HCT116 (cell line): ENCODE measurements around the gene BAIAP2. TPM values are rescaled to one million over a fixed set of nuclear protein-coding genes. Genes with fewer than 3 reads are reported as not detected.

Experiments used
- ATAC-seq: fragments of 200-7000 bp; cut with Tn5 transposase; 2 replicates; pipeline ENCODE4 v1.9.1; 2020; ENCODE audit warnings: mild to moderate bottlenecking, moderate library complexity
- BruUV-seq: library from RNA; stranded (reverse); fragments of 400-500 nt; replicated peaks from 2 replicates; lab custom pipeline; 2021; lab: Mats Ljungman, UMichigan
- CTCF ChIA-PET: fragments of 300-600 bp; sonication (Branson Sonifier 250); formaldehyde crosslinking; loops from one replicate; lab custom pipeline; 2021; ENCODE audit warnings: antibody characterized with exemption; lab: Charles Lee
- POLR2A ChIA-PET: fragments of 300-600, 350-600 bp; sonication (Branson Sonifier 250); formaldehyde crosslinking; loops from one replicate; lab custom pipeline; 2021; ENCODE audit warnings: antibody characterized with exemption; lab: Charles Lee
- RAD21 ChIA-PET, 2 experiments: fragments of 300-600 bp; sonication (Branson Sonifier 250); formaldehyde crosslinking; loops; one replicate each; lab custom pipeline; 2023; ENCODE audit warnings: low total read pairs in 2 of 2; ENCODE audit not compliant: uncharacterized antibody in 2 of 2, unreplicated experiment in 2 of 2, low non-redundant PET in 1 of 2; lab: Charles Lee
- DNase-seq: peaks from one replicate; pipeline ENCODE4 v3.0.0-alpha.2; 2010; ENCODE audit warnings: low read depth, low spot score
- H2AFZ ChIP-seq: fragments of 200-600 bp; shearing (Covaris generic), sonication (generic); 2 replicates; pipeline ENCODE4 v1.6.1; 2017; ENCODE audit warnings: low read depth, mixed run types, mixed read lengths, antibody characterized with exemption, low read length; ENCODE audit not compliant: poor library complexity, severe bottlenecking
- H3K27ac ChIP-seq: 2 replicates; pipeline ENCODE4 v1.5.1; 2012; ENCODE audit warnings: low read depth, low read length
- H3K27me3 ChIP-seq: fragments of 200-600 bp; sonication (generic); 2 replicates; pipeline ENCODE4 v1.6.1; 2016; ENCODE audit warnings: mixed run types, low read length, mixed read lengths; ENCODE audit not compliant: insufficient read depth
- H3K36me3 ChIP-seq, 2 experiments: fragments of 200-500 bp in 1 of 2; fragments of 200-600 bp in 1 of 2; sonication (Bioruptor generic) in 1 of 2; sonication (generic) in 1 of 2; 2 replicates each; pipeline versions ENCODE4 v1.5.1 to v1.6.1; 2014 to 2016; ENCODE audit warnings: low read length in 2 of 2, inconsistent platforms in 1 of 2, mixed read lengths in 1 of 2, mixed run types in 1 of 2; ENCODE audit not compliant: insufficient read depth in 2 of 2, control insufficient read depth in 1 of 2
- H3K4me1 ChIP-seq, 2 experiments: fragments of 200-600 bp in 1 of 2; sonication (generic) in 1 of 2; 2 replicates each; pipeline versions ENCODE4 v1.5.1 to v1.6.1; 2012 to 2017; ENCODE audit warnings: low read length in 2 of 2, inconsistent platforms in 1 of 2, mild to moderate bottlenecking in 1 of 2, mixed read lengths in 1 of 2, mixed run types in 1 of 2, moderate library complexity in 1 of 2; ENCODE audit not compliant: insufficient read depth in 2 of 2, control insufficient read depth in 1 of 2
- H3K4me2 ChIP-seq: fragments of 200-600 bp; sonication (generic); 2 replicates; pipeline ENCODE4 v1.6.1; 2017; ENCODE audit warnings: mixed run types, low read length, mixed read lengths
- H3K4me3 ChIP-seq, 2 experiments: fragments of 200-600 bp in 1 of 2; sonication (generic) in 1 of 2; replicated peaks in 1 of 2; 2 replicates each; pipeline ENCODE4 v1.5.1; 2011 to 2016; ENCODE audit warnings: low read length in 2 of 2, control low read depth in 1 of 2, low read depth in 1 of 2, mild to moderate bottlenecking in 1 of 2, mixed read lengths in 1 of 2, mixed run types in 1 of 2
- H3K79me2 ChIP-seq: fragments of 200-600 bp; sonication (generic); 2 replicates; pipeline ENCODE4 v1.6.1; 2017; ENCODE audit warnings: mild to moderate bottlenecking, mixed run types, low read length, moderate library complexity, mixed read lengths; ENCODE audit not compliant: insufficient read depth
- H3K9ac ChIP-seq: fragments of 200-600 bp; sonication (generic); 2 replicates; pipeline ENCODE4 v1.6.1; 2016; ENCODE audit warnings: low read length, mixed read lengths
- H3K9me2 ChIP-seq: fragments of 200-600 bp; sonication (generic), shearing (Covaris generic); 2 replicates; pipeline ENCODE4 v1.6.1; 2017; ENCODE audit warnings: mixed run types, mild to moderate bottlenecking, moderate library complexity; ENCODE audit not compliant: insufficient read depth
- H3K9me3 ChIP-seq, 2 experiments: fragments of 200-500 bp in 1 of 2; fragments of 200-600 bp in 1 of 2; sonication (Bioruptor generic) in 1 of 2; sonication (generic) in 1 of 2; 2 replicates each; pipeline ENCODE4 v1.6.1; 2014 to 2017; ENCODE audit warnings: low read length in 2 of 2, mixed read lengths in 2 of 2, inconsistent platforms in 1 of 2, low read depth in 1 of 2, mild to moderate bottlenecking in 1 of 2, mixed run types in 1 of 2, moderate library complexity in 1 of 2; ENCODE audit not compliant: control insufficient read depth in 1 of 2, insufficient read depth in 1 of 2
- H4K20me1 ChIP-seq: fragments of 200-600 bp; sonication (generic), shearing (Covaris generic); 2 replicates; pipeline ENCODE4 v1.6.1; 2017; ENCODE audit warnings: mixed run types, mild to moderate bottlenecking, moderate library complexity; ENCODE audit not compliant: insufficient read depth
- CBX3 ChIP-seq: IDR thresholded peaks from 2 replicates; pipeline ENCODE4 v1.6.1; 2012; ENCODE audit warnings: low read depth
- CEBPB ChIP-seq: IDR thresholded peaks from 2 replicates; pipeline ENCODE4 v1.6.1; 2012; ENCODE audit warnings: low read depth
- EGR1 ChIP-seq: IDR thresholded peaks from 2 replicates; pipeline ENCODE4 v1.6.1; 2012; ENCODE audit warnings: low read depth
- ELF1 ChIP-seq: IDR thresholded peaks from 2 replicates; pipeline ENCODE4 v1.6.1; 2012; ENCODE audit warnings: low read depth, borderline replicate concordance
- EZH2 ChIP-seq: fragments of 200-600 bp; sonication (generic); IDR thresholded peaks from 2 replicates; pipeline ENCODE4 v1.6.1; 2017; ENCODE audit warnings: antibody characterized with exemption, mixed run types
- EZH2phosphoT487 ChIP-seq: fragments of 200-600 bp; IDR thresholded peaks from 2 replicates; pipeline ENCODE4 v1.6.1; 2018; ENCODE audit warnings: antibody characterized with exemption, borderline replicate concordance
- FOSL1 ChIP-seq: IDR thresholded peaks from 2 replicates; pipeline ENCODE4 v1.6.1; 2012; ENCODE audit warnings: low read depth
- JUND ChIP-seq: IDR thresholded peaks from 2 replicates; pipeline ENCODE4 v1.6.1; 2012
- POLR2A ChIP-seq: IDR thresholded peaks from 2 replicates; pipeline ENCODE4 v1.7.0; 2011; ENCODE audit warnings: borderline replicate concordance; ENCODE audit not compliant: insufficient read depth, insufficient read length; ENCODE audit errors: extremely low read depth
- RAD21 ChIP-seq: IDR thresholded peaks from 2 replicates; pipeline ENCODE4 v1.6.1; 2012; ENCODE audit warnings: low read depth, mild to moderate bottlenecking
- SIN3A ChIP-seq: IDR thresholded peaks from 2 replicates; pipeline ENCODE4 v1.6.1; 2012; ENCODE audit warnings: low read depth
- SRF ChIP-seq: IDR thresholded peaks from 2 replicates; pipeline ENCODE4 v1.6.1; 2012; ENCODE audit warnings: low read depth
- TCF7L2 ChIP-seq: IDR thresholded peaks from 2 replicates; pipeline ENCODE4 v1.7.0; 2011; ENCODE audit warnings: borderline replicate concordance, inconsistent platforms; ENCODE audit not compliant: insufficient read depth, insufficient read length; ENCODE audit errors: extremely low read depth
- YY1 ChIP-seq: IDR thresholded peaks from 2 replicates; pipeline ENCODE4 v1.6.1; 2011; ENCODE audit warnings: low read length, low read depth, moderate library complexity, mild to moderate bottlenecking; ENCODE audit not compliant: insufficient replicate concordance; ENCODE audit errors: extremely low read depth
- ZNF274 ChIP-seq: fragments of 200-500 bp; sonication (Bioruptor generic); IDR thresholded peaks from 2 replicates; pipeline ENCODE4 v1.6.1; 2014; ENCODE audit warnings: mild to moderate bottlenecking, low read depth, low read length, inconsistent platforms
- intact Hi-C: fragments of 100-400 bp; cut with micrococcal nuclease; formaldehyde crosslinking; loops from 2 replicates; pipeline ENCODE4 v1.10.0; 2022
- total RNA-seq: library from RNA; stranded (reverse); gene quantifications from one replicate; pipeline ENCODE4 v1.2.1, GENCODE V29; 2021; ENCODE audit not compliant: unreplicated experiment
- TF ChIP-seq, protein P1 (sequence below): IDR thresholded peaks from 2 replicates; pipeline ENCODE4 v1.6.1; 2012
- TF ChIP-seq, protein P2 (sequence below): IDR thresholded peaks from 2 replicates; pipeline ENCODE4 v1.6.1; 2012; ENCODE audit warnings: low read depth
- TF ChIP-seq, protein P3 (sequence below): IDR thresholded peaks from 2 replicates; pipeline ENCODE4 v1.6.1; 2012
- TF ChIP-seq, protein P4 (sequence below), 3 experiments: fragments of 200-600 bp in 1 of 3; sonication (generic) in 1 of 3; IDR thresholded peaks in 2 of 3; conservative IDR thresholded peaks in 1 of 3; 2 replicates each; pipeline ENCODE4 v1.5.1; 2012 to 2017; ENCODE audit warnings: low read depth in 2 of 3, low read length in 2 of 3, antibody characterized with exemption in 1 of 3, borderline replicate concordance in 1 of 3, control low read depth in 1 of 3, mild to moderate bottlenecking in 1 of 3, mixed read lengths in 1 of 3, mixed run types in 1 of 3, moderate library complexity in 1 of 3; ENCODE audit not compliant: insufficient read depth in 1 of 3
- TF ChIP-seq, protein P5 (sequence below): IDR thresholded peaks from 2 replicates; pipeline ENCODE4 v1.6.1; 2011; ENCODE audit warnings: mild to moderate bottlenecking, low read length, moderate library complexity; ENCODE audit not compliant: insufficient replicate concordance; ENCODE audit errors: extremely low read depth

The BAIAP2 gene
- total RNA-seq, 1 experiment from 2014 or later, result 105 TPM

DNA sequence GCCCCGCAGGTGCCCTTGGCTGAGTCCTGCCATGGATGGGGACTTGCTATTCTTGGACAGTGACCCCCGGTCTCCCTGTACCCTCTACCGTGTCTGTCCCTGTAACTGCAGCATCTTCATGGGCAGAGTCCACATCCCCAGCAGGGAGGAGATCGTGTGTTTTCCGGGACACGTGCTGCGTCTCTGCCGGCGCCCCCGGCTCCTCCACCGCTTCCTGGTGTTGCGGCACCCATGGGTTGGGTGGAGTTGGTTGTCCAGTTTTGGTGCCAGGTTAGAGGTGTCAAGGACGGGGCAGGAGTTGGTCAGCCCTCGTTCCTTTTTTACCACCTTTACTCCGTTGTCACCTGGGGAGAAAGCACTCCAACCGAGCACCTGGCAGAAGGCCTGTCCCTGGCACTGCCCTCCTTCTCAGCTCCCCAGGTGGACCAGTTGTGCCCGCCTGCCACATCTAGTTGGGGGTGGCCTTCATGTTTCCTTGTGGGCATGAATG is 20.0 kb downstream of the BAIAP2 start:
- POLR2A ChIA-PET, result no interaction called here
- ATAC-seq, result no peak

More for the DNA sequence above, 20.0 kb downstream of the BAIAP2 start:
- Histone ChIP-seq H3K9me3 (no peaks in the 10 kb centered on the region), H3K27ac (no peak overlapping the region; the same call in 1 of the 2 replicates), H3K36me3 (peaks cover 17 to 28% of the 10 kb centered on the region in 2 experiments; a peak in 3 of 4 replicates), H3K9ac (no peak overlapping the region), H3K79me2 (peaks cover 91% of the 10 kb centered on the region), H3K4me3 (no peak overlapping the region), H3K27me3 (no peaks in the 10 kb centered on the region), H3K4me1 (peaks cover 18 to 43% of the 10 kb centered on the region in 2 experiments), H3K4me2 (no peak overlapping the region), H4K20me1 (peaks cover 9% of the 10 kb centered on the region; the same call in 1 of the 2 replicates), H3K9me2 (no peaks in the 10 kb centered on the region), H2AFZ (no peak overlapping the region)
- CTCF ChIA-PET, result no interaction called here
- BruUV-seq, result no TSS peak
- intact Hi-C loops, result no loop called here
- DNase-seq, result no peak
- TF ChIP-seq CEBPB, result no peak
- TF ChIP-seq, protein P1, sequence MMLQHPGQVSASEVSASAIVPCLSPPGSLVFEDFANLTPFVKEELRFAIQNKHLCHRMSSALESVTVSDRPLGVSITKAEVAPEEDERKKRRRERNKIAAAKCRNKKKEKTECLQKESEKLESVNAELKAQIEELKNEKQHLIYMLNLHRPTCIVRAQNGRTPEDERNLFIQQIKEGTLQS, result no peak
- TF ChIP-seq, protein P2, sequence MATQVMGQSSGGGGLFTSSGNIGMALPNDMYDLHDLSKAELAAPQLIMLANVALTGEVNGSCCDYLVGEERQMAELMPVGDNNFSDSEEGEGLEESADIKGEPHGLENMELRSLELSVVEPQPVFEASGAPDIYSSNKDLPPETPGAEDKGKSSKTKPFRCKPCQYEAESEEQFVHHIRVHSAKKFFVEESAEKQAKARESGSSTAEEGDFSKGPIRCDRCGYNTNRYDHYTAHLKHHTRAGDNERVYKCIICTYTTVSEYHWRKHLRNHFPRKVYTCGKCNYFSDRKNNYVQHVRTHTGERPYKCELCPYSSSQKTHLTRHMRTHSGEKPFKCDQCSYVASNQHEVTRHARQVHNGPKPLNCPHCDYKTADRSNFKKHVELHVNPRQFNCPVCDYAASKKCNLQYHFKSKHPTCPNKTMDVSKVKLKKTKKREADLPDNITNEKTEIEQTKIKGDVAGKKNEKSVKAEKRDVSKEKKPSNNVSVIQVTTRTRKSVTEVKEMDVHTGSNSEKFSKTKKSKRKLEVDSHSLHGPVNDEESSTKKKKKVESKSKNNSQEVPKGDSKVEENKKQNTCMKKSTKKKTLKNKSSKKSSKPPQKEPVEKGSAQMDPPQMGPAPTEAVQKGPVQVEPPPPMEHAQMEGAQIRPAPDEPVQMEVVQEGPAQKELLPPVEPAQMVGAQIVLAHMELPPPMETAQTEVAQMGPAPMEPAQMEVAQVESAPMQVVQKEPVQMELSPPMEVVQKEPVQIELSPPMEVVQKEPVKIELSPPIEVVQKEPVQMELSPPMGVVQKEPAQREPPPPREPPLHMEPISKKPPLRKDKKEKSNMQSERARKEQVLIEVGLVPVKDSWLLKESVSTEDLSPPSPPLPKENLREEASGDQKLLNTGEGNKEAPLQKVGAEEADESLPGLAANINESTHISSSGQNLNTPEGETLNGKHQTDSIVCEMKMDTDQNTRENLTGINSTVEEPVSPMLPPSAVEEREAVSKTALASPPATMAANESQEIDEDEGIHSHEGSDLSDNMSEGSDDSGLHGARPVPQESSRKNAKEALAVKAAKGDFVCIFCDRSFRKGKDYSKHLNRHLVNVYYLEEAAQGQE, result no peak
- TF ChIP-seq POLR2A, result no peak
- no peak for TF ChIP-seq EGR1
- TF ChIP-seq ZNF274, result no peak
- TF ChIP-seq EZH2phosphoT487, result no peak
- no peak for TF ChIP-seq SRF
- TF ChIP-seq RAD21, result no peak
- TF ChIP-seq JUND, result no peak
- no peak for TF ChIP-seq CBX3
- TF ChIP-seq ELF1, result no peak
- TF ChIP-seq TCF7L2, result no peak
- TF ChIP-seq, protein P3, sequence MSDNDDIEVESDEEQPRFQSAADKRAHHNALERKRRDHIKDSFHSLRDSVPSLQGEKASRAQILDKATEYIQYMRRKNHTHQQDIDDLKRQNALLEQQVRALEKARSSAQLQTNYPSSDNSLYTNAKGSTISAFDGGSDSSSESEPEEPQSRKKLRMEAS, result no peak
- TF ChIP-seq SIN3A, result no peak
- TF ChIP-seq, protein P4, sequence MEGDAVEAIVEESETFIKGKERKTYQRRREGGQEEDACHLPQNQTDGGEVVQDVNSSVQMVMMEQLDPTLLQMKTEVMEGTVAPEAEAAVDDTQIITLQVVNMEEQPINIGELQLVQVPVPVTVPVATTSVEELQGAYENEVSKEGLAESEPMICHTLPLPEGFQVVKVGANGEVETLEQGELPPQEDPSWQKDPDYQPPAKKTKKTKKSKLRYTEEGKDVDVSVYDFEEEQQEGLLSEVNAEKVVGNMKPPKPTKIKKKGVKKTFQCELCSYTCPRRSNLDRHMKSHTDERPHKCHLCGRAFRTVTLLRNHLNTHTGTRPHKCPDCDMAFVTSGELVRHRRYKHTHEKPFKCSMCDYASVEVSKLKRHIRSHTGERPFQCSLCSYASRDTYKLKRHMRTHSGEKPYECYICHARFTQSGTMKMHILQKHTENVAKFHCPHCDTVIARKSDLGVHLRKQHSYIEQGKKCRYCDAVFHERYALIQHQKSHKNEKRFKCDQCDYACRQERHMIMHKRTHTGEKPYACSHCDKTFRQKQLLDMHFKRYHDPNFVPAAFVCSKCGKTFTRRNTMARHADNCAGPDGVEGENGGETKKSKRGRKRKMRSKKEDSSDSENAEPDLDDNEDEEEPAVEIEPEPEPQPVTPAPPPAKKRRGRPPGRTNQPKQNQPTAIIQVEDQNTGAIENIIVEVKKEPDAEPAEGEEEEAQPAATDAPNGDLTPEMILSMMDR (IDR thresholded peaks at IDR 0.05 in 2 of 3, conservative IDR thresholded peaks at IDR 0.05 in 1 of 3; ENCODE audit: borderline replicate concordance in 1 of 3, insufficient read depth in 1 of 3, low read depth in 2 of 3, low read length in 2 of 3), result no peak
- TF ChIP-seq FOSL1, result no peak
- TF ChIP-seq, protein P5, sequence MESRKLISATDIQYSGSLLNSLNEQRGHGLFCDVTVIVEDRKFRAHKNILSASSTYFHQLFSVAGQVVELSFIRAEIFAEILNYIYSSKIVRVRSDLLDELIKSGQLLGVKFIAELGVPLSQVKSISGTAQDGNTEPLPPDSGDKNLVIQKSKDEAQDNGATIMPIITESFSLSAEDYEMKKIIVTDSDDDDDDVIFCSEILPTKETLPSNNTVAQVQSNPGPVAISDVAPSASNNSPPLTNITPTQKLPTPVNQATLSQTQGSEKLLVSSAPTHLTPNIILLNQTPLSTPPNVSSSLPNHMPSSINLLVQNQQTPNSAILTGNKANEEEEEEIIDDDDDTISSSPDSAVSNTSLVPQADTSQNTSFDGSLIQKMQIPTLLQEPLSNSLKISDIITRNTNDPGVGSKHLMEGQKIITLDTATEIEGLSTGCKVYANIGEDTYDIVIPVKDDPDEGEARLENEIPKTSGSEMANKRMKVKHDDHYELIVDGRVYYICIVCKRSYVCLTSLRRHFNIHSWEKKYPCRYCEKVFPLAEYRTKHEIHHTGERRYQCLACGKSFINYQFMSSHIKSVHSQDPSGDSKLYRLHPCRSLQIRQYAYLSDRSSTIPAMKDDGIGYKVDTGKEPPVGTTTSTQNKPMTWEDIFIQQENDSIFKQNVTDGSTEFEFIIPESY, result no peak
- no peak for TF ChIP-seq YY1
- no peak for TF ChIP-seq EZH2
- RAD21 ChIA-PET, result no interaction called here
